GM12891 (cell line): ENCODE measurements around the gene GUK1.
"Not testable (repeated sequence)": the region's sequence is repeated elsewhere in the genome, so short reads cannot be mapped to it uniquely, and the experiment has no call there.

Source experiments
- DNase-seq: peaks from one replicate; pipeline ENCODE4 v3.0.0; 2011; ENCODE audit warnings: low spot score; ENCODE audit not compliant: insufficient read length
- FAIRE-seq: peaks from 2 replicates; lab custom pipeline; 2011; peaks lifted over from hg19 to GRCh38; lab: Jason Lieb, UNC
- PAX5 ChIP-seq: IDR thresholded peaks from 2 replicates; pipeline ENCODE4 v1.6.1; 2011; ENCODE audit warnings: low read length, moderate library complexity, mild to moderate bottlenecking; ENCODE audit not compliant: insufficient read depth, severe bottlenecking
- POLR2A ChIP-seq: IDR thresholded peaks from 2 replicates; pipeline ENCODE4 v1.6.1; 2011; ENCODE audit warnings: low read depth, low read length, control low read depth
- POLR2AphosphoS5 ChIP-seq: IDR thresholded peaks from 2 replicates; pipeline ENCODE4 v1.6.1; 2011; ENCODE audit warnings: low read depth, low read length, control low read depth
- POU2F2 ChIP-seq: IDR thresholded peaks from 2 replicates; pipeline ENCODE4 v1.6.1; 2011; ENCODE audit warnings: low read depth, mild to moderate bottlenecking, control low read depth, low read length, moderate library complexity
- SPI1 ChIP-seq: IDR thresholded peaks from 2 replicates; pipeline ENCODE4 v1.6.1; 2011; ENCODE audit warnings: low read depth, low read length, control low read depth
- TAF1 ChIP-seq: IDR thresholded peaks from 2 replicates; pipeline ENCODE4 v1.6.1; 2011; ENCODE audit warnings: low read depth, low read length, control low read depth

Gene GUK1

GRCh38 chr1:228169345-228169744 lies 29.3 kb downstream of the GUK1 start:
- no peak for DNase-seq
- TF ChIP-seq POU2F2, result no peak
- no peak for TF ChIP-seq TAF1
- no peak for TF ChIP-seq POLR2AphosphoS5
- TF ChIP-seq PAX5, result no peak
- FAIRE-seq, result no peak

- TF ChIP-seq TAF1, result no peak
- FAIRE-seq (no peak), DNase-seq (no peak)
Observed at GRCh38 chr1:228170666-228171065, 30.6 kb downstream of the GUK1 start.

- no peak for TF ChIP-seq POU2F2
- TF ChIP-seq POLR2A, result no peak
- no peak for TF ChIP-seq PAX5
- no peak for TF ChIP-seq SPI1
- no peak for TF ChIP-seq TAF1
- no peak for TF ChIP-seq POLR2AphosphoS5
- no peak for FAIRE-seq
- no peak for DNase-seq
Observed at GRCh38 chr1:228171221-228171891, 31.3 kb downstream of the GUK1 start.

GRCh38 chr1:228172591-228173527 lies 32.8 kb downstream of the GUK1 start:
- TF ChIP-seq SPI1 (no peak), POU2F2 (no peak)
- no peak for DNase-seq
- FAIRE-seq, result no peak

- not testable (repeated sequence) for DNase-seq, FAIRE-seq
Observed at GRCh38 chr1:228173528-228174481, 33.7 kb downstream of the GUK1 start.

- peak; percentile 60 for DNase-seq
- no peak for FAIRE-seq
- TF ChIP-seq TAF1 (no peak), SPI1 (no peak), POLR2AphosphoS5 (no peak), PAX5 (no peak), POU2F2 (no peak), POLR2A (no peak)
Observed at GRCh38 chr1:228174482-228175315, 34.6 kb downstream of the GUK1 start.

- TF ChIP-seq POU2F2 (no peak), TAF1 (no peak), SPI1 (no peak), PAX5 (no peak), POLR2A (no peak), POLR2AphosphoS5 (no peak)
- DNase-seq, result no peak
- FAIRE-seq, result no peak
Observed at GRCh38 chr1:228175316-228176023, 35.4 kb downstream of the GUK1 start.

GRCh38 chr1:228176024-228176395 lies 35.9 kb downstream of the GUK1 start:
- no peak for DNase-seq
- no peak for TF ChIP-seq TAF1
- TF ChIP-seq PAX5, result no peak
- no peak for TF ChIP-seq POLR2AphosphoS5
- no peak for TF ChIP-seq SPI1
- no peak for TF ChIP-seq POU2F2
- no peak for TF ChIP-seq POLR2A
- no peak for FAIRE-seq
